ENCODE measurements around the gene TBC1D19. TPM values are rescaled to one million over a fixed set of nuclear protein-coding genes. Genes with fewer than 3 reads are reported as not detected.
"Not testable (repeated sequence)": the region's sequence is repeated elsewhere in the genome, so short reads cannot be mapped to it uniquely, and the experiment has no call there.

The TBC1D19 gene
- total RNA-seq, 1 experiment from 2014 or later = 5.4 TPM

DNA sequence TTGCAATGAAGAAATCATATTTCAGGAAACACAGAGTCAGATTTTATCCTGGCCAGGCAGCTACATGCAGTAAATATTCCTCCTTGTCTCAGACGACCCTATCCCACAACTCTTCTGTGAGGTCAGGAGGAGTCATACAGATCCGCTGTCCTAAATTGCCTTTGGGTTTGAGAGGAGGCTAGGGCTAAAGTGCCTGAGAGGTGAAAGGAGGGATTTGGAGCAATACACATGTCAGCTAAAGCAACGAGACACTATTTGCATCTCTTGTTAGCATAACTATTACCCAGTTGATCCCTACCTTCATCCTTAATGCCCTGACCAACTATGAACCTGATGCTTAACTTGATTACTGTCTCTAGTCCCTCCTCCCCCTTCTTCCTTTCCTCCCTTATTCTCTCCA lies 98.6 kb downstream of the TBC1D19 start:
- DNase-seq (ENCODE audit: low spot score) = no peak

- DNase-seq (ENCODE audit: low spot score) = no peak
These were observed 101.4 kb downstream of the TBC1D19 start for GRCh38 chr4:26685250-26685649.

- DNase-seq (ENCODE audit: low spot score) = no peak
These were observed 103.8 kb downstream of the TBC1D19 start for GRCh38 chr4:26687728-26688127.

- DNase-seq (ENCODE audit: low spot score) = no peak
These were observed 106.6 kb downstream of the TBC1D19 start for GRCh38 chr4:26690506-26690905.

DNA sequence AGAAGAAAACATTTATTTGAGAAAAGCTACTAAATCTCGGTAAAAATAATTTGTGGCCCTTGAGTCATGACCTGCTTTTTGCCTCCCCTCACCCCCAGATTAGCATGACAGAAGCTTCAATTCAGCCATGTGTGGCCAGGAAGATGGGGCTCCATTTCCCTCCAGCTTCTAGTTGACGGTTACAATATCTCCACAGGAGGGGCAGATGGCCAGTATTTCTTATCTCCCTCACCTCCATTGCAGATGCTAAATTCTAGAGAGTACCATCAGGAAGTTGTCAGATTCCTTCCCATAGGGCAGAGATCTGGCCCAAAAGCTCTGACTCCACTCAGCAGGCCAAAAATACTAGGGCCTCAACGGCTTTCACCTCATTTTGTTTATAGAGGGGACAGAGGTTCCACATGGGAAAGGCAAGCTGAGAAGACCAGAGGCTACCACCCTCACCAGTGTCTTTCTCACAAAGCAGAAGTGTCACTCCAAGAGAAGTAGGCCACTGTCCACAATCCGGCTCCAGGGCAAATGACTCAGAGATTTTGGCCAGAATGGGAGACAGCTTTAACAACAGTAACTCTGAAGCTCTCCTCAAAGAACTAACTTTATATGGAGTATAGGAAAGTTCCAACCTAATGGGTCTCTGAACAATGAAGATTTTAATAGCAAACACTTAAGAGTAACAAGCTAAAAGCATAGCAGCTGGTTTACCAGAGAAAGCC lies 108.3 kb downstream of the TBC1D19 start:
- no peak for DNase-seq (ENCODE audit: low spot score)

- not testable (repeated sequence) for DNase-seq (ENCODE audit: low spot score)
These were observed 110.2 kb downstream of the TBC1D19 start for GRCh38 chr4:26694131-26694530.

DNA sequence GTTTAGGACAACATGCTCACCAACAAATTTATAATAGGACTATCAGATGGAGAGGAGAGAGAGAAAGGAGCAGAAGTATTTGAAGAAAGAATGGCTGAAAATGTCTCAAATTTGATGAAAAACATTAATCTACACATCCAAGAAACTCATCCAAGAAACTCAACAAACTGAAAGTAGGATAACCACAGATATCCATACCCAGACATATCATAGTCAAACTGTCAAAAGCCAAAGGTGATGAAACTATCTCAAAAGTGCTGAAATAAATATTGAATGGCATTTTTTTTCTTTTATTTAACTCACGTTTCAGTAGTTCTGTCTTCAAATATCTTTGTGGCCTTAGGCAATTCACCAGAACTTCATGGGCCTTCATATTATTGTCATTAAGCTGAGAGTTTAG lies 116.2 kb downstream of the TBC1D19 start:
- DNase-seq (ENCODE audit: low spot score) = no peak

DNA sequence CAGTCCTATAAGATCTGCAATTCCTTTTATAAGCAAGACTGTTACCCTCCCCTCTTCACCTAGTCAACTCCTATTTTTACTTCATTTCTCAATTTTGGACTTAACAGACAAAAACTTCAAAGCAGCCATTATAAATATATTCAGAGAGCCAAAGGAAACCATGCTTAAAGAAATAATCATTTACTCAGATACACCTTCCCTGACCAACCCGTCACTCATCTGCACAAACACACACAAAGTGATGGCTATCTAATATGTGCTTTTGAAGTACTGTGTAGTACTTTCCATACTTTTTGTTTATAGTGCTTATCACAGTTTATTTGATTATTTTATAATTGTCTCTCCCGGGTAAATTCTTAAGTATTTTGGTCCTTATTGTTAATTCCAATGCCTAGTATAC lies 117.2 kb downstream of the TBC1D19 start:
- no peak for DNase-seq (ENCODE audit: low spot score)

- no peak for DNase-seq (ENCODE audit: low spot score)
These were observed 117.9 kb downstream of the TBC1D19 start for GRCh38 chr4:26701786-26702227.

GRCh38 chr4:26707342-26707741 lies 123.5 kb downstream of the TBC1D19 start:
- DNase-seq (ENCODE audit: low spot score) = no peak

GRCh38 chr4:26709246-26709645 lies 125.4 kb downstream of the TBC1D19 start:
- DNase-seq (ENCODE audit: low spot score) = no peak

DNA sequence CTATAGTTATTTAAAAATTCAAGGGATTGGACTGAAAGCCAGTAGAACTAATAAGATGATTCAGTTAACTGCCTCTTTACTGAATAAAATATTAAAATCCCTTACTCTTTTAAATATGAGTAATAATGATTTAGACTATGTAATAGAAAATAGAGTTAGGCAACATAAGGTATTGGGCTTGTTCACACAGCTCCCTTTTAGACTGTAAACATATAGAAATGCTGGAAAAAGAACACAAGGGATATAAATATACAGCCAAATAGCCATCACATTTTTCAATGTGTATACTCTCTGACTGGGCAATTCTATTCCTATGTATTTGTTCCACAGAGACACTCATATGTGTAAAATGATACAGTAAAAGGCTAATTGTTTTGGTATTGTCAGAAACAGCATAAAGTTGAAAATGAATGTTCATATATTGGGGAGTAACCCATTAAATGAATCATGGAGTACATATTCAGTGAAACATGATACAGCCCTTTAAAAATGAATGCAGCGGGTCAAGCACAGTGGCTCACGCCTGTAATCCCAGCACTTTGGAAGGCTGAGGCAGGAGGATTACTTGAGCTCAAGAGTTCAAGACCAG lies 129.8 kb downstream of the TBC1D19 start:
- DNase-seq (ENCODE audit: low spot score) = no peak

GRCh38 chr4:26715636-26716242 lies 131.9 kb downstream of the TBC1D19 start:
- DNase-seq (ENCODE audit: low spot score) = no peak

DNA sequence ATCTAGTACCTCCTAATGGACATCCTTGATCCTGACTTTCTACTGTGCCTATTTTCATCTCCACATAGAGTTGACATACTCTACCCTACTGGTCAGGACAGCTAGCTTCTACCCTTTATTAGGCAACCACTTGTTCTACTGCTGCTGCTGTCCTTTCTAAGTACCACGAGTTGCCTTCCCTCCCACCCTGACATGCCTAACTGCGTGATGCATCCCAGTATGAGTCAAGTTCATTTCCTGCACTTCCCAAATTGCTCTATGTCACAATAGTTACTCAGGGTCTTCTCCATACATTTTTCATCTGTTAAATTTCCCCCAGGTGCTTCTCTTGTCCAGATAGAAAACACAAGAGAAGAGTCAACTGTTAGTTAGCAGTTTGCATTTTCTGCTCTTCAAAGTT lies 133.4 kb downstream of the TBC1D19 start:
- no peak for DNase-seq (ENCODE audit: low spot score)

DNA sequence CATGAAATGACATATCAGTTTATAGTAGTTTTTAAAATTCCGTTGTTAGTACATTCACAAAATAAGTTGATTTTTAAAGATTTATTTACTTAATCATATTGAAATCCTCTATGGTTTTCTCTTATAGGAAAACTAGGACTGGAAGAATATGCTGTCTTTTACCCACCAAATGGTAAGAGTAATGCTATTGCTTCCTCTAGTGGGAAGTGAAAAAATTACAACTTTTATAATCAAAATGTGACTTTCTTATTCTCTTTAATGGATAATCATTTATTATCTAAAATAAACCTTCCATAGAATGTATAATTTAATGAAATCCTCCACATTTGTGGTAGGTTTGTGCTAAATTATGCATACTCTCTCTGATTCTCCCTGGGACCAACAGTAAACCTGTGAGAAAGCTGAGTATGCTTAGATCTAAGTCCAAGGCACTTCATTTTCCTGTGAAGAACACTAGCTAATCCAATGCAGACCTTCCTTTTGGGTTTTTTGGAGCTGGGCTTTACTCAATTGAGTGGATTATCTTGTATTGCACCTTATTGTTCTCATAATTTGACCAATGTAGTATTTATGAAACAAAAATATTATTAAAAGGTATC lies 136.2 kb downstream of the TBC1D19 start:
- peak; percentile 49 for DNase-seq (ENCODE audit: low spot score)

DNA sequence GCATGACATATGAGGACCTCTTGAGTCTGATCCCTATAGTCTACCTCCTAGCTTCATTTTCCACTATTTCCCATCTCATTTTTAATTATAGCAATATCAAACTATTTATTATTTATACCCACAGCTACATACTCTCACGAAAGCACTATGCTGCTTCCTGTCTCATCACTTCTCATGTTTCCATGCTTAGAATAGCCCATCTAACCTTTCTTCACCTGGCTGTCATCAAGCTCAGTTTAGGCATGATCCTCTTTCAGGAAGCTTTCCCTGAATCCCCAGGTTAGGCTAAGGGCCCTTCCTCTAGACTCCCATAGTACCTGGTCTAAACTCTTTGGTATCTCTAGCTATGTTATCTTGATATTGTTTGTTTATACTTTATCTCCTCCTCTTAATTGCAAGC lies 137.8 kb downstream of the TBC1D19 start:
- DNase-seq (ENCODE audit: low spot score) = no peak

DNA sequence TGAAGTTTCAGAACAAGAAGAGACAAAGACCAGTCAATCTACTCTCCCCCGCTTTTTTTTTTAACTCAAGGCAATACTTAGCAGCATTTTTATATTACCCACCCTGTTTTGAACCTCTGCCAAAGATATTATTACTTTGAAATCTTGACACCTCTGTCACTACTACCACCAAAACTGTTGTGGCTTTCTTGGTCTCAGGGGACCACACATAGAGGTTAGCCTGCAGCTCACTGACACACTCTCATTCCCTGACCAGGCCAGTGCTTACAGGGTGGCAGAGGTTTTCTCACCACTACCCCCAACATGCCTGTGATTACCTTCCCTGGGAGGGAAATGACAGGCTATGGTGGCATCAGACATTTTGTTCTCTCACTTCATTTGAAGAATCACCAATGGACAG lies 139.3 kb downstream of the TBC1D19 start:
- DNase-seq (ENCODE audit: low spot score) = no peak

DNA sequence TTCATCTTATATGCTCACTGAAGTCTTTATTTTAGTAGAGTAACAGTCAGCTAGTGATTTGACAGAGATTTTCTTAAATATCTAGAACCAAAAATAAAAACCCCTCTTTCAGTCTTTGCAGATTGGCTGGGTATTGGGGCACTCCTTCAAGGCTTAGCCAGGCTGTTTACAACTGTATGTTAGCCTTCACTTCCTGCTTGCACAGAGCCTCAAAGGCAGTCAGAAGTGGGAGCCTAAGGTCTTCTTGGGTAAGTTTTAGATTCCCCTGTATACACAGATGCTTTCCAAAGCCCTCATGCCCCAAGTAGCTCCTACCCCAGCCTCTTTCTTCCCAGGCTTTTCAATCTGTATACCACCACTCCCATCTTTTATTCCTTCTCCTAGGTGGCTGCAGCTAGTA lies 140.7 kb downstream of the TBC1D19 start:
- DNase-seq (ENCODE audit: low spot score) = no peak

- DNase-seq (ENCODE audit: low spot score) = no peak
These were observed 142.9 kb downstream of the TBC1D19 start for GRCh38 chr4:26726655-26727387.

GRCh38 chr4:26727844-26728243 lies 144.0 kb downstream of the TBC1D19 start:
- no peak for DNase-seq (ENCODE audit: low spot score)

- DNase-seq (ENCODE audit: low spot score) = peak; percentile 54
These were observed 145.1 kb downstream of the TBC1D19 start for GRCh38 chr4:26729027-26729426.

GRCh38 chr4:26729547-26729946 lies 145.7 kb downstream of the TBC1D19 start:
- DNase-seq (ENCODE audit: low spot score) = no peak
